ENCODE data around the gene KDM2B. TPM values are rescaled to one million over a fixed set of nuclear protein-coding genes. Genes with fewer than 3 reads are reported as not detected.

KDM2B gene
- total and polyA plus RNA-seq, 2 of the 8 experiments (the other 6 are each of a cell fraction or from before 2014, with no cell fraction given), result 111 to 162 TPM

DNA sequence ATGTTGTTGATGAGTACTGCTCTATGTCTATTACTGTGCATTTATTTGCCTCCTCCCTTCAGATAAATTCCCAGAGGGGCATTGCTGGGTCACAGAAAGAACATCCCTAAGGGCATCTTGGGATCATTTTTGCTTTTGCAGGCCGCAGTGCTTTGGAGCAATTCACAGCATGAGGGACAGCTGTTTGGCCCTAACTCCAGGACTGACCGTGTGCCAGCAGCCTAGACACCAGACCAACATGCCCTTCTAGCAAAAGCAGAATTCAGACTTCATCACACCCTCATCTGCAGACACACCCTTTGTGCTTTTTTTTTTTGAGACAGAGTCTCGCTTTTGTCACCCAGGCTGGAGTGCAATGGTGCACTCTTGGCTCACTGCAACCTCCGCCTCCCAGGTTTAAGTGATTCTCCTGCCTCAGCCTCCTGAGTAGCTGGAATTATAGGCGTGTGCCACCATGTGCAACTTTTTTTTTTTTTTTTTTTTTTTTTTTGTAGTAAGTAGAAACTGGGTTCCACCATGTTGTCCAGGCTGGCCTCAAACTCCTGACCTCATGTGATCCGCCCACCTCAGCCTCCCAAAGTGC, 149.9 kb downstream of the KDM2B start:
- Histone ChIP-seq H3K14ac (ENCODE audit: insufficient read length) (no peak overlapping the region), H2BK20ac (ENCODE audit: low read length) (no peak overlapping the region), H3K23ac (ENCODE audit: insufficient read length) (no peak overlapping the region), H2BK12ac (ENCODE audit: low read depth, low read length) (no peak overlapping the region), H3K27ac (ENCODE audit: low read depth, low read length) (no peak overlapping the region), H3K23me2 (ENCODE audit: low read depth, low read length) (no peaks in the 10 kb centered on the region), H4K91ac (replicated peaks; ENCODE audit: insufficient read length, low read length) (no peak overlapping the region), H3K9ac (replicated peaks in 1 of 4; ENCODE audit: extremely low read depth in 1 of 4, low read depth in 3 of 4, low read length in 3 of 4) (no peak overlapping the region), H3K4me2 (ENCODE audit: insufficient read depth in 1 of 2, low read depth in 2 of 2, low read length in 2 of 2) (no peak overlapping the region), H3K36me3 (ENCODE audit: control insufficient read depth in 2 of 4, insufficient read depth in 4 of 4, low read length in 3 of 4) (peaks cover 40 to 85% (median 68%) of the 10 kb centered on the region in 4 experiments), H3K4me3 (ENCODE audit: extremely low read depth in 1 of 4, insufficient read depth in 2 of 4, low read depth in 3 of 4, low read length in 4 of 4) (no peak overlapping the region), H4K8ac (ENCODE audit: extremely low read depth, insufficient read depth, low read length) (no peak overlapping the region), H2BK15ac (ENCODE audit: low read length) (no peak overlapping the region), H2BK120ac (replicated peaks; ENCODE audit: low read depth, low read length) (no peak overlapping the region), H3K79me1 (ENCODE audit: low read depth, low read length) (no peaks in the 10 kb centered on the region), H4K20me1 (replicated peaks in 1 of 2; ENCODE audit: control insufficient read depth in 1 of 2, insufficient read depth in 2 of 2, low read length in 2 of 2) (peaks cover 5 to 8% of the 10 kb centered on the region in 2 experiments), H3K9me3 (ENCODE audit: insufficient read depth in 2 of 2, low read depth in 1 of 2, low read length in 1 of 2) (no peaks in the 10 kb centered on the region), H3K27me3 (replicated peaks in 1 of 4; ENCODE audit: control insufficient read depth in 3 of 4, extremely low read depth in 1 of 4, insufficient read depth in 3 of 4, low read length in 3 of 4) (no peaks in the 10 kb centered on the region), H3K4me1 (replicated peaks in 1 of 4; ENCODE audit: control insufficient read depth in 3 of 4, insufficient read depth in 4 of 4, low read length in 3 of 4) (no peaks in the 10 kb centered on the region), H2AFZ (ENCODE audit: low read length) (no peak overlapping the region), H3K56ac (replicated peaks; ENCODE audit: insufficient read length, low read depth, low read length) (no peak overlapping the region), H4K5ac (ENCODE audit: insufficient read length, low read depth, low read length) (no peak overlapping the region), H3K4ac (replicated peaks; ENCODE audit: insufficient read length, low read depth, low read length) (no peak overlapping the region), H2AK5ac (ENCODE audit: low read depth, low read length) (no peak overlapping the region), H3K79me2 (ENCODE audit: control insufficient read depth in 1 of 2, insufficient read depth in 2 of 2, low read length in 2 of 2) (no peaks in the 10 kb centered on the region), H3K18ac (ENCODE audit: extremely low read depth, low read length) (no peak overlapping the region), H2BK5ac (ENCODE audit: low read depth, low read length) (no peak overlapping the region)
- ChIA-PET CTCF (ENCODE audit: partially characterized antibody) (interaction anchor here (1.0 to 6.0 kb wide), 2 partner anchors 12 to 95 kb away, joined by 4 to 51 read pairs; no protein-coding TSS in a partner anchor), POLR2A (ENCODE audit: partially characterized antibody) (interaction anchor here (1.7 to 2.1 kb wide), 3 partner anchors 7 to 31 kb away, joined by 5 to 7 read pairs (median 6); partner anchors contain the start of gene RNF34)
- 87% methylated on average over 4 of the region's 6 CpGs; no CpG with 5 or more reads in 1 of the 2 experiments for WGBS, 2 experiments (ENCODE audit: extremely low coverage in 1 of 2, insufficient coverage in 1 of 2, insufficient read length in 1 of 2, insufficient replicate concordance in 2 of 2, low coverage in 1 of 2, low lambda C conversion rate in 2 of 2, missing lambda C conversion rate in 1 of 2)
- FAIRE-seq (no peak), DNase-seq (ENCODE audit: low read depth in 1 of 2, low spot score in 2 of 2) (no peak)
- TF ChIP-seq CHD2 (IDR thresholded peaks at IDR 0.05; ENCODE audit: low read length) (no peak), SIN3A (conservative IDR thresholded peaks at IDR 0.05 in 1 of 2, IDR thresholded peaks at IDR 0.05 in 1 of 2; ENCODE audit: low read depth in 1 of 2, low read length in 2 of 2) (no peak), NRF1 (IDR thresholded peaks at IDR 0.05; ENCODE audit: low read depth, low read length) (no peak), SIRT6 (IDR thresholded peaks at IDR 0.05; ENCODE audit: low read length) (no peak), SP4 (IDR thresholded peaks at IDR 0.05; ENCODE audit: low read length) (no peak), RAD21 (IDR thresholded peaks at IDR 0.05 in 1 of 2, conservative IDR thresholded peaks at IDR 0.05 in 1 of 2; ENCODE audit: low read depth in 2 of 2, low read length in 2 of 2) (no peak), BCL11A (IDR thresholded peaks at IDR 0.05; ENCODE audit: low read depth in 2 of 2, low read length in 2 of 2) (no peak), POU5F1 (IDR thresholded peaks at IDR 0.05; ENCODE audit: low read depth, low read length) (no peak), EGR1 (IDR thresholded peaks at IDR 0.05; ENCODE audit: borderline replicate concordance, low read depth, low read length) (no peak), TCF12 (IDR thresholded peaks at IDR 0.05; ENCODE audit: low read depth, low read length) (no peak), RFX5 (IDR thresholded peaks at IDR 0.05; ENCODE audit: borderline replicate concordance, low read depth, low read length) (no peak), SUZ12 (IDR thresholded peaks at IDR 0.05; ENCODE audit: low read length) (no peak), CBX8 (IDR thresholded peaks at IDR 0.05; ENCODE audit: borderline replicate concordance, low read depth, low read length) (no peak), SP2 (IDR thresholded peaks at IDR 0.05; ENCODE audit: low read length) (no peak), TBP (IDR thresholded peaks at IDR 0.05; ENCODE audit: low read depth, low read length) (no peak)
